Gastroesophageal sphincter (tissue), 4 donors: ENCODE data around the gene RNF126. TPM values are rescaled to one million over a fixed set of nuclear protein-coding genes. Genes with fewer than 3 reads are reported as not detected.

ENCODE experiments used
- ATAC-seq: fragments of 150-250 bp; one replicate; pipeline ENCODE4 v1.9.1; 2016; ENCODE audit warnings: mild to moderate bottlenecking, moderate library complexity
- H3K27ac ChIP-seq, 4 donors: fragments of 200-600 bp; sonication (generic) in 3 of 4; 1 replicate in 3 of 4; 2 replicates in 1 of 4; pipeline ENCODE4 v1.5.1; 2016 to 2019
- H3K27me3 ChIP-seq: fragments of 200-600 bp; sonication (generic); one replicate; pipeline ENCODE4 v1.5.1; 2019
- H3K36me3 ChIP-seq, 2 donors: fragments of 200-600 bp; sonication (generic); one replicate each; pipeline ENCODE4 v1.5.1; 2019; ENCODE audit warnings: control low read depth in 1 of 2
- H3K4me1 ChIP-seq, 3 donors: fragments of 200-600 bp; sonication (generic); 1 replicate in 2 of 3; 2 replicates in 1 of 3; pipeline ENCODE4 v1.5.1; 2016 to 2019; ENCODE audit warnings: control low read depth in 2 of 3
- H3K4me3 ChIP-seq, 2 donors: fragments of 200-600 bp; sonication (generic); one replicate each; pipeline ENCODE4 v1.5.1; 2019; ENCODE audit warnings: mild to moderate bottlenecking in 1 of 2, moderate library complexity in 1 of 2
- H3K9me3 ChIP-seq, 3 donors: fragments of 200-600 bp; sonication (generic); one replicate each; pipeline ENCODE4 v1.5.1; 2017 to 2019; ENCODE audit warnings: control low read depth in 2 of 3
- EP300 ChIP-seq: sonication (generic); formaldehyde crosslinking; IDR thresholded peaks from one replicate; pipeline ENCODE4 v1.6.1; 2017; ENCODE audit warnings: antibody characterized with exemption, mild to moderate bottlenecking
- POLR2A ChIP-seq, 2 donors: fragments of 450-650 bp; IDR thresholded peaks; one replicate each; pipeline ENCODE4 v1.6.1; 2017; ENCODE audit warnings: antibody characterized with exemption in 2 of 2, mild to moderate bottlenecking in 2 of 2, moderate library complexity in 1 of 2
- POLR2AphosphoS5 ChIP-seq: sonication (generic); formaldehyde crosslinking; IDR thresholded peaks from one replicate; pipeline ENCODE4 v1.6.1; 2017; ENCODE audit warnings: antibody characterized with exemption
- WGBS, 2 donors: methylation state at CpG; one replicate each; pipeline ENCODE4 v1.1.5; 2018; ENCODE audit warnings: low coverage in 1 of 2; 5-methylcytosine and 5-hydroxymethylcytosine counted together
- total RNA-seq, 4 donors: library from RNA; depleted of rRNA; stranded (reverse); fragments of >200 nt; gene quantifications; one replicate each; pipeline ENCODE4 v1.1.0, GENCODE V29; 2016
- TF ChIP-seq, protein P1 (sequence below), 4 experiments: fragments of 200-600 bp in 2 of 4; fragments of 450-650 bp in 2 of 4; sonication (generic) in 1 of 4; IDR thresholded peaks; one replicate each; pipeline ENCODE4 v1.5.1; 2017 to 2019; ENCODE audit warnings: antibody characterized with exemption in 4 of 4, mild to moderate bottlenecking in 2 of 4, moderate library complexity in 2 of 4

Gene RNF126
- total RNA-seq, 4 donors from 2014 or later: 47.7 to 57.9 (median 52.0) TPM

DNA sequence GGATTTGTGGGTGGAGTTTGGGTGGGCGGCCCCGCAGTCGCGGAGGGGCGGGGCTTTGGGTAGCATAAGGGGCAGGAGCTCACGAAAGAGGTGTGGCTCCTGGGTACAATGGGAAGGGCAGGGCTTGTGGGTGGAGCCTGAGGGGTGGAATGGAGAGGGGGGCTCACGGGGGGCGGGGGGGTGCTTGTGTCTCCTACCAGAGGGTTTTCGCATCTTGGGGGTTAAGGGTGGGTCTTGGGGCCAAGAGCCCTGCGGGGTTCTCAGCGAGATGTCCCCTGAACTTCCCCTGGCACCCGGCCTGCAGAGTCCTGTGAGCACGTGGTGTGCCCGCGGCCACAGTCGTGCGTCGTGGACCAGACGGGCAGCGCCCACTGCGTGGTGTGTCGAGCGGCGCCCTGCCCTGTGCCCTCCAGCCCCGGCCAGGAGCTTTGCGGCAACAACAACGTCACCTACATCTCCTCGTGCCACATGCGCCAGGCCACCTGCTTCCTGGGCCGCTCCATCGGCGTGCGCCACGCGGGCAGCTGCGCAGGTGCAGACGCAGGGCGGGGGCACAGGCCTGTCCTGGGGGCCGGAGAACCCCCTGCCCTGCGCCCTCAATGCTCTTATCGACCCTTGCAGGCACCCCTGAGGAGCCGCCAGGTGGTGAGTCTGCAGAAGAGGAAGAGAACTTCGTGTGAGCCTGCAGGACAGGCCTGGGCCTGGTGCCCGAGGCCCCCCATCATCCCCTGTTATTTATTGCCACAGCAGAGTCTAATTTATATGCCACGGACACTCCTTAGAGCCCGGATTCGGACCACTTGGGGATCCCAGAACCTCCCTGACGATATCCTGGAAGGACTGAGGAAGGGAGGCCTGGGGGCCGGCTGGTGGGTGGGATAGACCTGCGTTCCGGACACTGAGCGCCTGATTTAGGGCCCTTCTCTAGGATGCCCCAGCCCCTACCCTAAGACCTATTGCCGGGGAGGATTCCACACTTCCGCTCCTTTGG is 18.3 kb upstream of the RNF126 start:
- ATAC-seq: no peak
- no peaks in the 10 kb centered on the region for H3K9me3 ChIP-seq
- WGBS, 2 donors: 25% methylated on average over 4 of the region's 54 CpGs; no CpG with 5 or more reads in 1 of the 2 donors
- H3K27me3 ChIP-seq: peaks cover 10% of the 10 kb centered on the region
- H3K27ac ChIP-seq: peak overlapping the region in 3 of 4 donors; percentile 97 to 99 (median 99)
- no peak for TF ChIP-seq POLR2A (IDR thresholded peaks at IDR 0.05)
- TF ChIP-seq, protein P1, sequence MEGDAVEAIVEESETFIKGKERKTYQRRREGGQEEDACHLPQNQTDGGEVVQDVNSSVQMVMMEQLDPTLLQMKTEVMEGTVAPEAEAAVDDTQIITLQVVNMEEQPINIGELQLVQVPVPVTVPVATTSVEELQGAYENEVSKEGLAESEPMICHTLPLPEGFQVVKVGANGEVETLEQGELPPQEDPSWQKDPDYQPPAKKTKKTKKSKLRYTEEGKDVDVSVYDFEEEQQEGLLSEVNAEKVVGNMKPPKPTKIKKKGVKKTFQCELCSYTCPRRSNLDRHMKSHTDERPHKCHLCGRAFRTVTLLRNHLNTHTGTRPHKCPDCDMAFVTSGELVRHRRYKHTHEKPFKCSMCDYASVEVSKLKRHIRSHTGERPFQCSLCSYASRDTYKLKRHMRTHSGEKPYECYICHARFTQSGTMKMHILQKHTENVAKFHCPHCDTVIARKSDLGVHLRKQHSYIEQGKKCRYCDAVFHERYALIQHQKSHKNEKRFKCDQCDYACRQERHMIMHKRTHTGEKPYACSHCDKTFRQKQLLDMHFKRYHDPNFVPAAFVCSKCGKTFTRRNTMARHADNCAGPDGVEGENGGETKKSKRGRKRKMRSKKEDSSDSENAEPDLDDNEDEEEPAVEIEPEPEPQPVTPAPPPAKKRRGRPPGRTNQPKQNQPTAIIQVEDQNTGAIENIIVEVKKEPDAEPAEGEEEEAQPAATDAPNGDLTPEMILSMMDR (IDR thresholded peaks at IDR 0.05): no peak
- TF ChIP-seq EP300: no peak
- TF ChIP-seq POLR2AphosphoS5: no peak
- H3K36me3 ChIP-seq: peaks cover 0 to 9% of the 10 kb centered on the region in 2 donors
- peaks cover 0 to 49% (median 24%) of the 10 kb centered on the region in 3 donors for H3K4me1 ChIP-seq
- peak overlapping the region; percentile 25 to 89 for H3K4me3 ChIP-seq

DNA sequence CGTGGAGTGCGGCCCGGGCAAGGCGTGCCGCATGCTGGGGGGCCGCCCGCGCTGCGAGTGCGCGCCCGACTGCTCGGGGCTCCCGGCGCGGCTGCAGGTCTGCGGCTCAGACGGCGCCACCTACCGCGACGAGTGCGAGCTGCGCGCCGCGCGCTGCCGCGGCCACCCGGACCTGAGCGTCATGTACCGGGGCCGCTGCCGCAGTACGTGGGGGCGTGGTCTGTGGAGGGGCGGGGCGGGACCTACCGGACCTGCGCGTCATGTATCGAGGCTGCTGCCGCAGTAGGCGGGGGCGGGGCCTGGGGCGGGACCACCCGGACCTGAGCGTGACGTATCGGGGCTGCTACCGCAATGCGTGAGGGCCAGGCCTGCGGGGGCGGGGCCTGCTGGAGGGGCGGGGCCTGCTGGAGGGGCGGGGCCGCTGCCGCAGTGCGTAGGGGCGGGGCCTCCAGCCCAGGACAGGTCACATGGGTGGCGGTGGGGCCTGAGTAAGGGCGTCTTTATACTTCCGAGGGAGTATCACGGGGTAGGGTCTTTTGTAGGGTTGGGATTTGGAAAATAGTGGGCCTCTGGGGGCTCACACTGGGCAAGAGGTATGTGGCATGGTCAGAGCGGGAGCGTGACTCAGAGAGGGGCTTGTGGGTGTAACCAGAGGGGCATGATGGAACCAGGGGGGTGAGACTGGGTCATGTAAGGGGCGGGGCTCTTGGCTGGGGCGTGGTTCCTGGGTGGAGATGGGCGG is 17.4 kb upstream of the RNF126 start:
- H3K4me3 ChIP-seq: peak overlapping the region; percentile 45 to 89
- 5% methylated on average over 10 of the region's 70 CpGs; no CpG with 5 or more reads in 1 of the 2 donors for WGBS, 2 donors
- peak; percentile 80 for ATAC-seq
- H3K9me3 ChIP-seq: no peaks in the 10 kb centered on the region
- peaks cover 0 to 9% of the 10 kb centered on the region in 2 donors for H3K36me3 ChIP-seq
- H3K4me1 ChIP-seq: peaks cover 0 to 57% (median 27%) of the 10 kb centered on the region in 3 donors
- H3K27me3 ChIP-seq: peaks cover 16% of the 10 kb centered on the region
- TF ChIP-seq, protein P1 (IDR thresholded peaks at IDR 0.05): peak in 3 of 4 experiments; percentile 62 to 75 (median 69)
- TF ChIP-seq POLR2A (IDR thresholded peaks at IDR 0.05) (peak; percentile 90 to 96), POLR2AphosphoS5 (peak; percentile 67), EP300 (no peak)
- H3K27ac ChIP-seq: peak overlapping the region; percentile 50 to 99 (median 98)

DNA sequence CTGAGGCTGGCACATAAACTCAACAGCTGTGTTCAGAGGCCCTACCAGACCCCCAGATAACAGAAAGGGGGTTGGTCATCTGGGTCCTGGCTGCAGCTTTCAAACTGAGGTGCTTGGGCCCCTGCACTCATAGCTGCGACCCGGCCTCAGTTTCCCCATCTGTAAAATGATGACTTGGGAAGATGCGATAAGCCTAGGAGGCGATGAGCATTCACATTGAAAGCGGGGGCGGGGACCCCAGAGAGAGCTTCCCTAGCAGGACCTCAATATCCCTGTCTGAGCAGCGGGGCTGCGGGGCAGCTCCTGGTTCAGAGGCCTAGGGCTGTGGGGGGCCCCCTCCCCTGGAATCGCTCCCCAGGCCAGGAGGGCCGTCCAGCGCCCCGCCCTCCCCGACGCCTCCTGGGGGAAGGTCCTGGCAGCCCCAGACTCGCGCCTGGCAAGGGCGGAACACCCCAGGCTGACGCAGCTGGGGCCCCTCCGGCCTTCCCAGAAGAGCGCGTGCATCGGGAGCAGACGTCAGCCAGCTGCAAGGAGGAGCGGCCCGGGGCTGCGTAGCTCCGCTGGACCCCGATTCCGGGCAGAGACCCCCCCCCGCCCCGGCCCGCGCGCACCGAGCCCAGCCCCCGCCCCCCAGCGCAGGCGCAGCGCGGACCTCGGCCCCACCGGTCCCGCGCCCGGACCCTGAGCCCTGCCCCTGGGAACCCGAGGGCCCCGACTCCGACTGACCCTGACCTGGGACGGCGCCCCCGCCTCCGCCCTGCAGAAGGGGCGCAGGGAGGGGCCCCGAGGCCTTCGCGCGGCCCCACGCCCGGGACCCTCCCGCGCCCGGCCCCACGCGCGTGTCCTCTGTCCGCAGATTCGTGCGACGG is 16.6 kb upstream of the RNF126 start:
- Histone ChIP-seq H3K4me1 (peaks cover 0 to 65% (median 27%) of the 10 kb centered on the region in 3 donors), H3K9me3 (no peaks in the 10 kb centered on the region), H3K27me3 (peaks cover 25% of the 10 kb centered on the region), H3K27ac (peak overlapping the region; percentile 40 to 99 (median 98)), H3K4me3 (peak overlapping the region; percentile 45 to 89), H3K36me3 (peaks cover 0 to 9% of the 10 kb centered on the region in 2 donors)
- no CpG with 5 or more reads among the region's 69 CpGs for WGBS, 2 donors
- ATAC-seq: peak; percentile 37
- TF ChIP-seq POLR2AphosphoS5: peak; percentile 78
- TF ChIP-seq POLR2A (IDR thresholded peaks at IDR 0.05): no peak
- TF ChIP-seq EP300: peak; percentile 40

GRCh38 chr19:678791-679388 is 15.9 kb upstream of the RNF126 start:
- WGBS, 2 donors: 17 to 100% methylated on average over 1 of the region's 16 CpGs
- Histone ChIP-seq H3K9me3 (no peaks in the 10 kb centered on the region), H3K36me3 (peaks cover 0 to 9% of the 10 kb centered on the region in 2 donors), H3K27ac (peak overlapping the region in 3 of 4 donors; percentile 97 to 99 (median 99)), H3K4me1 (peaks cover 0 to 73% (median 27%) of the 10 kb centered on the region in 3 donors), H3K4me3 (peak overlapping the region in 1 of 2 donors; percentile 89), H3K27me3 (peaks cover 29% of the 10 kb centered on the region)
- no peak for ATAC-seq
- TF ChIP-seq, protein P1 (IDR thresholded peaks at IDR 0.05): no peak
- TF ChIP-seq EP300 (no peak), POLR2AphosphoS5 (no peak), POLR2A (IDR thresholded peaks at IDR 0.05) (no peak)
